Ovary (tissue), 9 donors: ENCODE measurements around the gene TBCE. TPM values are rescaled to one million over a fixed set of nuclear protein-coding genes. Genes with fewer than 3 reads are reported as not detected.
"Not testable (repeated sequence)": the region's sequence is repeated elsewhere in the genome, so short reads cannot be mapped to it uniquely, and the experiment has no call there.

Experiments used
- DNase-seq, 5 donors: peaks; one replicate each; pipeline ENCODE4 v3.0.0-alpha.2; 2019 to 2020
- H3K27ac ChIP-seq, 2 donors: fragments of 200-600 bp; one replicate each; pipeline versions ENCODE4 v1.5.1 to v1.8.0; 2019 to 2022
- H3K27me3 ChIP-seq: fragments of 200-600 bp; one replicate; pipeline ENCODE4 v1.8.0; 2022
- H3K36me3 ChIP-seq: fragments of 200-600 bp; sonication (generic); one replicate; pipeline ENCODE4 v1.5.1; 2019
- H3K4me1 ChIP-seq: one replicate; pipeline ENCODE4 v1.8.1; 2013; ENCODE audit warnings: mild to moderate bottlenecking, moderate library complexity; ENCODE audit not compliant: insufficient read depth
- H3K4me3 ChIP-seq: fragments of 200-600 bp; sonication (generic); one replicate; pipeline ENCODE4 v1.5.1; 2017
- H3K9me3 ChIP-seq, 2 donors: fragments of 200-600 bp in 1 of 2; sonication (generic) in 1 of 2; one replicate each; pipeline versions ENCODE4 v1.5.1 to v1.8.1; 2013 to 2019; ENCODE audit warnings: mild to moderate bottlenecking in 1 of 2, moderate library complexity in 1 of 2
- CTCF ChIP-seq, 3 donors: fragments of 450-650 bp in 2 of 3; fragments of 200-600 bp in 1 of 3; IDR thresholded peaks; one replicate each; pipeline versions ENCODE4 v1.5.1 to v1.8.0; 2016 to 2022; ENCODE audit warnings: antibody characterized with exemption in 3 of 3, mild to moderate bottlenecking in 1 of 3
- EP300 ChIP-seq: sonication (generic); formaldehyde crosslinking; IDR thresholded peaks from one replicate; pipeline ENCODE4 v1.6.1; 2017; ENCODE audit warnings: antibody characterized with exemption
- POLR2A ChIP-seq: fragments of 450-650 bp; IDR thresholded peaks from one replicate; pipeline ENCODE4 v1.6.1; 2017; ENCODE audit warnings: antibody characterized with exemption, mild to moderate bottlenecking, moderate library complexity
- WGBS, 3 donors: extraction: QIAGEN DNeasy Blood & Tissue Kit in 1 of 3; methylation state at CpG; one replicate each; pipeline versions ENCODE4 v1.1.5 to v1.1.7; 2013 to 2017; 5-methylcytosine and 5-hydroxymethylcytosine counted together
- intact Hi-C, 4 donors: fragments of 100-400 bp; cut with DNase I; formaldehyde crosslinking; loops; one replicate each; pipeline versions ENCODE4 v1.11.0 to v1.15.1; 2022 to 2023
- polyA plus RNA-seq, 2 donors: library from polyadenylated mRNA; stranded (reverse); fragments of 200-250 nt in 1 of 2; fragments of 350-450 nt in 1 of 2; fragmentation: Illumina TruSeq in 1 of 2; extraction: RNeasy Lipid Tissue Mini Kit (QIAGEN cat#74804) in 1 of 2; gene quantifications; one replicate each; pipeline ENCODE4 v1.2.3, GENCODE V29; 2013 to 2014
- total RNA-seq, 7 donors: library from RNA; depleted of rRNA in 2 of 7; stranded (reverse); fragments of >200 nt in 2 of 7; fragmentation: NEBNext Ultra II Directional in 3 of 7; extraction: Animal tissue kit (Norgen Biotek cat#: 25700) in 3 of 7; gene quantifications; one replicate each; pipeline versions ENCODE4 v1.1.0 to v1.2.4, GENCODE V29; 2016 to 2023
- donor health status: DM: no; HTN: no; CAD: no; lungs with moderate emphysema.
- donor health status: DM: no; HTN: no; CAD: no.
- donor health status: Bipolar disorder and iron deficiency.
- donor health status: DM: yes; HTN: yes; CAD: no.
- donor health status: DM: no; HTN: no; CAD: no.
- donor health status: DM: yes; HTN: yes; CAD: no.

Gene TBCE
- total and polyA plus RNA-seq, 9 donors, result 11.8 to 25.5 (median 22.8) TPM

DNA sequence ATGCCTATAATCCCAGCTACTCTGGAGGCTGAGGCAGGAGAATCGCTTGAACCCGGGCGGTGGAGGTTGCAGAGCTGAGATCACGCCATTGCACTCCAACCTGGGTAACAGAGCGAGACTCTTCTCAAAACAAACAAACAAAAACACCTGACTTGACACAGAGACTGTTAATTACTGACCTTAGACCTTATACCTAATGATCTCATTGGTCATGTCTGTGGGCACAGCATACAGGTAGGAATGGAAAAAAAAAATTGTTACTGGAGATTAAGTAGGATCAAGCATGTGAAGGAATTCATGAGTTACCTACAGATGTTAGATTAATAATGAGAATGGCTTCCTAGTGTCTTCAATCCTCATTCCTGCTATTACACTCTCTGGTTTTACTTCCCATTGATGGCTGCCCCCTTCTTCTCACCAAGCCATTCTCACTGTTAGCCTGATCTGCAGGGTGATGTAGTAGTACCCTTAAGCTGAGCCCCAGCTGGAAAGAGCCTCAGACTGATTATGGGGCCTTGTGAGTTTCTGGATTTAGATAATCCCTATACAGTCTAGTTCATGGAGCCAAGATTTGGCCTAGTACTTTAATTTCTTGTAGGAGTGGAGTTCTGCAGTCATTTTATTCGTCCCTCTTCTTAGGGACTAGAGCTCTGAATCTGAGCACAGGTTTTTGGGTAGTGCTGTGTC, 8.8 kb downstream of the TBCE start:
- H3K4me1 ChIP-seq, result no peaks in the 10 kb centered on the region
- no peaks in the 10 kb centered on the region for H3K36me3 ChIP-seq
- H3K9me3 ChIP-seq, result no peaks in the 10 kb centered on the region
- no peak overlapping the region for H3K4me3 ChIP-seq
- 95 to 97% (median 96%) methylated on average over 6 of the region's 6 CpGs for WGBS, 3 donors
- H3K27ac ChIP-seq, result no peak overlapping the region
- H3K27me3 ChIP-seq, result no peaks in the 10 kb centered on the region
- TF ChIP-seq EP300, result no peak
- no peak for TF ChIP-seq CTCF (IDR thresholded peaks at IDR 0.05)
- intact Hi-C loops, result no loop called here
- no peak for DNase-seq

DNA sequence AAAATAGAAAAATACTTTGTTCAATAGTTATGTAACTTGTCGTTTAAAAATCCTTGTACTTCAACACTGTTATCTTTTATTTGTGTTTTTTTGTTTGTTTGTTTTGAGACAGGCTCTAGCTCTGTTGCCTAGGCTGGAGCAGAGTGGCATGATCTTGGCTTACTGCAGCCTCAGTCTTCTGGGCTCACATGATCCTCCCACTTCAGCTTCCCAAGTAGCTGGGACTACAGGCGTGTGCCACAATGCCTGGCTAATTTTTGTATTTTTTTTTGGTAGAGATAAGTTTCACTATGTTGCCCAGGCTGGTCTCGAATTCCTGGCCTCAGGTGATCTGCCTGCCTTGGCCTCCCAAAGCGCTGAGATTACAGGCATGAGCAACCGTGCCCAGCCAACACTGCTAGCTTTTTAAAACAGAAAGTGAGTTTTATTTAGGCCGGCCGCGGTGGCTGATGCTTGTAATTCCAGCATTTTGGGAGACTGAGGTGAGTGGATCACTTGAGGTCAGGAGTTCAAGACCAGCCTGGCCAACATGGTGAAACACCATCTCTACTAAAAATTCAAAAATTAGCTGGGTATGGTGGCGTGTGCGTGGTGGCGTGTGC, 11.0 kb downstream of the TBCE start:
- intact Hi-C loops, H3K36me3 ChIP-seq, H3K4me3 ChIP-seq, H3K4me1 ChIP-seq, DNase-seq, H3K9me3 ChIP-seq, H3K27ac ChIP-seq, H3K27me3 ChIP-seq: not testable (repeated sequence)
- WGBS, 3 donors, result 82 to 88% (median 84%) methylated on average over 11 of the region's 11 CpGs

- H3K36me3 ChIP-seq, H3K27me3 ChIP-seq, intact Hi-C loops, H3K4me3 ChIP-seq, DNase-seq, H3K27ac ChIP-seq, H3K9me3 ChIP-seq, H3K4me1 ChIP-seq: not testable (repeated sequence)
- 100% methylated on average over 1 of the region's 3 CpGs; no CpG with 5 or more reads in 2 of the 3 donors for WGBS, 3 donors
These were observed 14.9 kb downstream of the TBCE start for GRCh38 chr1:235381955-235382739.

GRCh38 chr1:235385633-235386032, 18.4 kb downstream of the TBCE start:
- WGBS, 3 donors, result 95 to 97% (median 96%) methylated on average over 1 of the region's 1 CpG

GRCh38 chr1:235391874-235392273, 24.6 kb downstream of the TBCE start:
- intact Hi-C loops, result no loop called here
- no peak for DNase-seq
- H3K4me1 ChIP-seq, result no peaks in the 10 kb centered on the region
- no peak for TF ChIP-seq POLR2A
- no peaks in the 10 kb centered on the region for H3K36me3 ChIP-seq
- no peaks in the 10 kb centered on the region for H3K27me3 ChIP-seq
- 95 to 96% (median 96%) methylated on average over 4 of the region's 4 CpGs for WGBS, 3 donors
- H3K9me3 ChIP-seq, result no peaks in the 10 kb centered on the region
- H3K4me3 ChIP-seq, result no peak overlapping the region
- no peak overlapping the region for H3K27ac ChIP-seq

More at GRCh38 chr1:235385633-235386032, 18.4 kb downstream of the TBCE start:
- intact Hi-C loops, H3K4me3 ChIP-seq, H3K27ac ChIP-seq, H3K9me3 ChIP-seq, DNase-seq, H3K36me3 ChIP-seq, H3K4me1 ChIP-seq, H3K27me3 ChIP-seq: not testable (repeated sequence)

- Histone ChIP-seq H3K9me3 (no peaks in the 10 kb centered on the region), H3K4me1 (no peaks in the 10 kb centered on the region), H3K4me3 (no peak overlapping the region), H3K27me3 (no peaks in the 10 kb centered on the region), H3K27ac (no peak overlapping the region), H3K36me3 (no peaks in the 10 kb centered on the region)
- no peak for TF ChIP-seq POLR2A
- no peak for TF ChIP-seq EP300
- TF ChIP-seq CTCF (IDR thresholded peaks at IDR 0.05), result no peak
- DNase-seq, result no peak
- 74 to 92% (median 77%) methylated on average over 2 of the region's 2 CpGs for WGBS, 3 donors
- intact Hi-C loops, result no loop called here
These were observed 30.5 kb downstream of the TBCE start for GRCh38 chr1:235397733-235398132.
